ENCODE data around the gene KCNQ1.

Gene KCNQ1

GRCh38 chr11:2825889-2826678 lies 381.3 kb downstream of the KCNQ1 start:
- DNase-seq (ENCODE audit: low read depth), result peak; percentile 85

- no peak for DNase-seq (ENCODE audit: low read depth)
These were observed 381.9 kb downstream of the KCNQ1 start for GRCh38 chr11:2826679-2827056.

GRCh38 chr11:2827256-2827655 lies 382.4 kb downstream of the KCNQ1 start:
- no peak for DNase-seq (ENCODE audit: low read depth)

- DNase-seq (ENCODE audit: low read depth), result no peak
These were observed 383.0 kb downstream of the KCNQ1 start for GRCh38 chr11:2827792-2828191.

GRCh38 chr11:2828585-2829330 lies 383.9 kb downstream of the KCNQ1 start:
- DNase-seq (ENCODE audit: low read depth), result no peak

- no peak for DNase-seq (ENCODE audit: low read depth)
These were observed 385.4 kb downstream of the KCNQ1 start for GRCh38 chr11:2830030-2830812.

- DNase-seq (ENCODE audit: low read depth), result no peak
These were observed 386.1 kb downstream of the KCNQ1 start for GRCh38 chr11:2830886-2831285.

GRCh38 chr11:2831781-2832532 lies 387.1 kb downstream of the KCNQ1 start:
- DNase-seq (ENCODE audit: low read depth), result no peak

GRCh38 chr11:2832533-2833020 lies 387.8 kb downstream of the KCNQ1 start:
- no peak for DNase-seq (ENCODE audit: low read depth)

- no peak for DNase-seq (ENCODE audit: low read depth)
These were observed 388.4 kb downstream of the KCNQ1 start for GRCh38 chr11:2833051-2833715.

GRCh38 chr11:2833716-2834502 lies 389.1 kb downstream of the KCNQ1 start:
- no peak for DNase-seq (ENCODE audit: low read depth)

GRCh38 chr11:2834503-2835273 lies 389.9 kb downstream of the KCNQ1 start:
- DNase-seq (ENCODE audit: low read depth), result no peak

- DNase-seq (ENCODE audit: low read depth), result no peak
These were observed 390.5 kb downstream of the KCNQ1 start for GRCh38 chr11:2835296-2835695.

- no peak for DNase-seq (ENCODE audit: low read depth)
These were observed 390.9 kb downstream of the KCNQ1 start for GRCh38 chr11:2835751-2836150.

GRCh38 chr11:2836315-2837095 lies 391.7 kb downstream of the KCNQ1 start:
- no peak for DNase-seq (ENCODE audit: low read depth)

- DNase-seq (ENCODE audit: low read depth), result no peak
These were observed 392.3 kb downstream of the KCNQ1 start for GRCh38 chr11:2837096-2837601.

GRCh38 chr11:2837651-2838050 lies 392.8 kb downstream of the KCNQ1 start:
- no peak for DNase-seq (ENCODE audit: low read depth)

GRCh38 chr11:2838091-2838490 lies 393.3 kb downstream of the KCNQ1 start:
- DNase-seq (ENCODE audit: low read depth), result no peak
